Subcutaneous preadipocyte (primary cell): Measurements from ENCODE around the gene DGCR6. TPM values are rescaled to one million over a fixed set of nuclear protein-coding genes. Genes with fewer than 3 reads are reported as not detected.

Experiments used
- total RNA-seq: library from RNA; depleted of rRNA; stranded (reverse); fragments of >200 nt; gene quantifications from 2 replicates; pipeline ENCODE4 v1.2.3, GENCODE V29; 2012

The DGCR6 gene
- 0.59 and 1.8 TPM in 2 replicates for total RNA-seq

GRCh38 chr22:18905540-18906409 is at the start of gene DGCR6:
Gene DGCR6, plus strand, starts transcription at chr22:18906320. Its CDS starts 55 bp downstream, at chr22:18906375.

DNA sequence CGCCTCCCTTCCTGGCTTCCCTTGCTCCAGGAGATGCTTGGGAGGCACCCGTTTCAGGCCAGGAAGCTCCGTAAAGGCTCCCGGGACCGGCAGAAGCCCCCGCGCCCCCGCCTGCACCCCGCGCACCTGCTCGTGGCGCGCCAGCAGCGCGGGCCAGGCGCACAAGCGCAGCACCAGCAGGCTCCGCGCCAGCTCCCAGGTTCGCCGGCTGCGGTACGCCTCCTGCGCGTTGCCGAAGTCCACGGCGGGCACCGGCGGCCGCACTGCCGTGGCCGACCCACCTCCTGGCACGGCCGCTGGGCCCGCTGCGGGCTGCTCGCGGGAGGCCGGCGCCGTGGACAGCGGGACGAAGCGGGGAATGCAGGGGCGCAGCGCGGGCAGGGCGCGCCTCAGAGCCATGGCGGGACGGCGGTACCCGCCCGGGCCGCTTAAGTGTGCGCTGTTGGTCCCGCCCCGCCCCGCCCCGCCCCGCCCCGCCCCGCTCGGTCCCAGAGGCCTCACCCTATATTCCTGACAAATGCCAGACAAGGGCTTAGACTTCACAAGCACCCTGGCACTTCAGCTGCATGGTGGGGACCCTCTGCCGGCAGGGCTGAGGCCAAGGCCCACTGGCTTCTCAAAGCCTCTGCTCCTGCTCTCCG is 29.9 kb downstream of the DGCR6 start, which contains the start of gene PRODH:
Gene PRODH (minus strand): TSS at position 405 of the 641 bp plus-strand sequence. CDS start 6 bp downstream, at position 399.

Other genes starting within 250 kb of the DGCR6 start
- gene PRODH, start 30.0 kb downstream of the DGCR6 start, total RNA-seq: 0.20 and 0.37 TPM in 2 replicates
- 40.4 and 43.2 TPM in 2 replicates for gene DGCR2, start 216.1 kb downstream of the DGCR6 start, total RNA-seq
- not detected in 2 replicates for gene TSSK2, start 225.0 kb downstream of the DGCR6 start, total RNA-seq
- gene ESS2, start 238.3 kb downstream of the DGCR6 start, total RNA-seq: 15.8 and 16.5 TPM in 2 replicates
- not detected in 2 replicates for gene GSC2, start 244.0 kb downstream of the DGCR6 start, total RNA-seq